ENCODE results near the gene FAM221B.

DNA sequence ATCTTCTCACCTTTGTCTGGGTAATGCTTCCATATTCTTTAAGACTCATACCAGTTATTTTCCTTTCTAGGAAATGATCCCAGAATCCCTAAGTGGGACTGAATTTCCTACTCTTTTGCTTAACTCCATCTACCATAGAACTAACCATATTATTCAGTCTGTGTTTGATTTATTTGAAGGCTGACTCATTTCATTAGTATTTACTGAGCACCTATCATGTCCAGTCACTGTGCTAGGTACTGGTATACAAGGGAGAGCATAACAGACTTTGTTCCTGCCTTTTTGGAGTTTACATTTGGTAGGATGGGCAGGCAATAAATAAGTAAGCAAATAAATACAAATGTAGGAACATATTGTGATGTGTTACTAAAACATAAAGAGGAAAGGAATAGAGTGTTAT, 32.8 kb downstream of the FAM221B start:
- TF ChIP-seq, protein P1, sequence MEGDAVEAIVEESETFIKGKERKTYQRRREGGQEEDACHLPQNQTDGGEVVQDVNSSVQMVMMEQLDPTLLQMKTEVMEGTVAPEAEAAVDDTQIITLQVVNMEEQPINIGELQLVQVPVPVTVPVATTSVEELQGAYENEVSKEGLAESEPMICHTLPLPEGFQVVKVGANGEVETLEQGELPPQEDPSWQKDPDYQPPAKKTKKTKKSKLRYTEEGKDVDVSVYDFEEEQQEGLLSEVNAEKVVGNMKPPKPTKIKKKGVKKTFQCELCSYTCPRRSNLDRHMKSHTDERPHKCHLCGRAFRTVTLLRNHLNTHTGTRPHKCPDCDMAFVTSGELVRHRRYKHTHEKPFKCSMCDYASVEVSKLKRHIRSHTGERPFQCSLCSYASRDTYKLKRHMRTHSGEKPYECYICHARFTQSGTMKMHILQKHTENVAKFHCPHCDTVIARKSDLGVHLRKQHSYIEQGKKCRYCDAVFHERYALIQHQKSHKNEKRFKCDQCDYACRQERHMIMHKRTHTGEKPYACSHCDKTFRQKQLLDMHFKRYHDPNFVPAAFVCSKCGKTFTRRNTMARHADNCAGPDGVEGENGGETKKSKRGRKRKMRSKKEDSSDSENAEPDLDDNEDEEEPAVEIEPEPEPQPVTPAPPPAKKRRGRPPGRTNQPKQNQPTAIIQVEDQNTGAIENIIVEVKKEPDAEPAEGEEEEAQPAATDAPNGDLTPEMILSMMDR (IDR thresholded peaks at IDR 0.05) = no peak
- TF ChIP-seq POLR2A (IDR thresholded peaks at IDR 0.05) = no peak
